Panc1 (cell line): Measurements from ENCODE around the gene FBXO9. TPM values are rescaled to one million over a fixed set of nuclear protein-coding genes. Genes with fewer than 3 reads are reported as not detected.

ENCODE experiments used
- ATAC-seq: fragments of 200-7000 bp; cut with Tn5 transposase; 2 replicates; pipeline ENCODE4 v1.9.1; 2020; ENCODE audit warnings: mild to moderate bottlenecking, moderate library complexity
- BruUV-seq: library from RNA; stranded (reverse); fragments of 400-500 nt; replicated peaks from 2 replicates; lab custom pipeline; 2021; lab: Mats Ljungman, UMichigan
- CTCF ChIA-PET: fragments of 300-600 bp; sonication (Branson Sonifier 250); formaldehyde crosslinking; loops from one replicate; lab custom pipeline; 2022; ENCODE audit warnings: antibody characterized with exemption; lab: Charles Lee
- POLR2A ChIA-PET: fragments of 300-600 bp; sonication (Branson Sonifier 250); formaldehyde crosslinking; loops from one replicate; lab custom pipeline; 2022; ENCODE audit warnings: antibody characterized with exemption; lab: Charles Lee
- DNase-seq: peaks from one replicate; pipeline ENCODE4 v3.0.0-alpha.2; 2010; ENCODE audit warnings: low read depth, low spot score
- H3K27ac ChIP-seq: 2 replicates; pipeline ENCODE4 v1.5.1; 2011; ENCODE audit warnings: mild to moderate bottlenecking, low read length, inconsistent platforms
- H3K27me3 ChIP-seq: fragments of 200-500 bp; sonication (Bioruptor generic); 2 replicates; pipeline ENCODE4 v1.6.0; 2014; ENCODE audit warnings: low read length, inconsistent platforms; ENCODE audit not compliant: control insufficient read depth, insufficient read depth
- H3K36me3 ChIP-seq: fragments of 200-500 bp; sonication (Bioruptor generic); 2 replicates; pipeline ENCODE4 v1.5.1; 2014; ENCODE audit warnings: inconsistent platforms, mild to moderate bottlenecking, low read length, moderate library complexity; ENCODE audit not compliant: control insufficient read depth, insufficient read depth
- H3K4me1 ChIP-seq: 2 replicates; pipeline ENCODE4 v1.5.1; 2011; ENCODE audit warnings: inconsistent platforms, mild to moderate bottlenecking, low read length, moderate library complexity; ENCODE audit not compliant: control insufficient read depth, insufficient read depth
- H3K4me3 ChIP-seq, 2 experiments: 2 replicates each; pipeline ENCODE4 v1.5.1; 2011 to 2012; ENCODE audit warnings: low read depth in 2 of 2, low read length in 2 of 2, mild to moderate bottlenecking in 2 of 2, inconsistent platforms in 1 of 2, moderate library complexity in 1 of 2
- H3K9me3 ChIP-seq: fragments of 200-500 bp; sonication (Bioruptor generic); 2 replicates; pipeline ENCODE4 v1.5.1; 2014; ENCODE audit warnings: low read depth, mild to moderate bottlenecking, inconsistent platforms, low read length, moderate library complexity; ENCODE audit not compliant: control insufficient read depth, insufficient read depth
- CTCF ChIP-seq: fragments of 450-650 bp; IDR thresholded peaks from 2 replicates; pipeline ENCODE4 v1.5.1; 2017; ENCODE audit warnings: mild to moderate bottlenecking
- POLR2AphosphoS5 ChIP-seq: IDR thresholded peaks from 2 replicates; pipeline ENCODE4 v1.6.1; 2012; ENCODE audit warnings: mild to moderate bottlenecking, low read depth, low read length, moderate library complexity
- REST ChIP-seq, 2 experiments: IDR thresholded peaks; 2 replicates each; pipeline ENCODE4 v1.6.1; 2011 to 2012; ENCODE audit warnings: low read depth in 2 of 2, control low read depth in 1 of 2, low read length in 1 of 2, mild to moderate bottlenecking in 1 of 2, moderate library complexity in 1 of 2; ENCODE audit not compliant: insufficient read depth in 1 of 2
- SIN3A ChIP-seq: IDR thresholded peaks from 2 replicates; pipeline ENCODE4 v1.6.1; 2012; ENCODE audit warnings: low read depth, mild to moderate bottlenecking, low read length, moderate library complexity, borderline replicate concordance; ENCODE audit not compliant: insufficient read depth
- TCF7L2 ChIP-seq: IDR thresholded peaks from 2 replicates; pipeline ENCODE4 v1.6.1; 2011; ENCODE audit warnings: mild to moderate bottlenecking, low read depth, low read length, inconsistent platforms
- in situ Hi-C: cut with HindIII; loops from 2 replicates; pipeline ENCODE4 v1.10.0; 2016; ENCODE audit warnings: low sequenced_read_pairs, low pct_unique_long_range_greater_than_20kb
- intact Hi-C: fragments of 100-400 bp; cut with micrococcal nuclease; formaldehyde crosslinking; loops from one replicate; pipeline ENCODE4 v1.10.0; 2022; ENCODE audit not compliant: unreplicated experiment
- total RNA-seq: library from RNA; stranded (reverse); gene quantifications from one replicate; pipeline ENCODE4 v1.2.1, GENCODE V29; 2021; ENCODE audit not compliant: unreplicated experiment

The FBXO9 gene
- total RNA-seq, 1 experiment from 2014 or later, result 60.0 TPM

DNA sequence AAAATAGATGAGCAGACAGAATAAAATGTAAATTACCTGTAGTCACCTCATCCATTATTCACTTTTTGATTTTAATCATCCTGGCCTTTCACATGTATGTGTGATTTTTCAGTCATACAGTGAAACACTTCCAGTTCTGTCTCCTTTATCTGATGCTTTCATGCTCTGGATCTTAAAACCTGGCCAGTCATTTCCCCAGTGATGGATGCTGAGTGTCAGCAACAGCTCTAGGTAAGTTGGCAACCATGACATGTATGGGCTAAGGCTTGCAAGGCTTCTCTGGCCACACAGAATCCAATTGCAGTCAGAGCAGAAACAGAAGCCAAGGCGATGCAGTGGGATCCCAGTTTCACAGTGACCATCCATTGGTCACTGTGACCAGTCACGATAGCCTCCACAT, 35.8 kb downstream of the FBXO9 start:
- H3K36me3 ChIP-seq, result peaks cover 14% of the 10 kb centered on the region
- H3K27me3 ChIP-seq, result no peaks in the 10 kb centered on the region
- intact Hi-C loops (no loop called here), in situ Hi-C loops (no loop called here)
- no peaks in the 10 kb centered on the region for H3K4me1 ChIP-seq
- ChIA-PET CTCF (no interaction called here), POLR2A (no interaction called here)
- DNase-seq (no peak), ATAC-seq (no peak)
- no peak overlapping the region for H3K4me3 ChIP-seq
- TF ChIP-seq SIN3A (no peak), POLR2AphosphoS5 (no peak), REST (IDR thresholded peaks at IDR 0.05; ENCODE audit: insufficient read depth in 1 of 2, low read depth in 2 of 2, low read length in 1 of 2) (no peak), TCF7L2 (no peak), CTCF (no peak)
- no peak overlapping the region for H3K27ac ChIP-seq
- H3K9me3 ChIP-seq, result no peaks in the 10 kb centered on the region
- BruUV-seq, result no TSS peak

DNA sequence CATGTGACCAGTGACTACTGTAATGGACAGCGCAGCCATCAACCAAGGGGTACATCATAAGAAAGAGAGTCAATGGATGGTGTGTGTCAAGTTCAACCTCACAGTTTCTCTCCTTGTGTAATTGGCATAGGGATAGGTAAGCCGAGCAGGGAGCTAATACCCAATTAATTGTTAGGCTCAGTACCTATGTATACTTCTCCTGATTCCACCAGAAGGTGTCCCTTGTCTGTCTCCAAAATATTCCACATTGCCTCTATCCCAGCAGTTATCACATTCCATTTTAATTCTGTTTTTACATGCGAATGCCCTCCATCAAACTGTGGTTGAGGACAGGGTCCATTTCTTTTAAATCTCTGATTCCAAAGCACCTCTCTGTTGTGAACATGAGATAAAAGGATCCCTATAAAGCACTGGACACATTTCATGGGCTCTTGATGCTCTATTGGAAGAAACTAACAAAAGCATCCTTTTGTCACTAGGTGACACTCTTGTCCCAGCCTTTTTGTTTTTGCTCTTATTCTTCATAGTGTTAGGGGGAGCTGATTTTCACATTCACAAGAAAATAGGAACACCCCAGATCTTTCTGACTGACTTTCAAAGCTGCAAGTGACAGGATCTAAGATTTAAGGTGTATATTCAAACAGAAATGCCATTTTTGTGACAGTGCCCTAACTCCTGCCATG, 38.9 kb downstream of the FBXO9 start:
- intact Hi-C loops, result loop anchor here (1.0 kb wide), 1 partner anchor 380 kb away; no protein-coding TSS in a partner anchor
- ATAC-seq, result peak; percentile 72; the same call in 1 of the 2 replicates
- POLR2A ChIA-PET, result no interaction called here

More for the DNA sequence above, 38.9 kb downstream of the FBXO9 start:
- no peaks in the 10 kb centered on the region for H3K27me3 ChIP-seq
- TF ChIP-seq REST (IDR thresholded peaks at IDR 0.05; ENCODE audit: insufficient read depth in 1 of 2, low read depth in 2 of 2, low read length in 1 of 2) (no peak), TCF7L2 (no peak), POLR2AphosphoS5 (no peak), SIN3A (no peak), CTCF (peak; percentile 52)
- BruUV-seq, result no TSS peak
- H3K4me3 ChIP-seq, result no peak overlapping the region
- in situ Hi-C loops, result no loop called here
- no peaks in the 10 kb centered on the region for H3K4me1 ChIP-seq
- no peaks in the 10 kb centered on the region for H3K9me3 ChIP-seq
- H3K36me3 ChIP-seq, result no peaks in the 10 kb centered on the region
- no peak overlapping the region for H3K27ac ChIP-seq
- peak; percentile 13 for DNase-seq
- CTCF ChIA-PET, result interaction anchor here (0.6 kb wide), 1 partner anchor 64 kb away, joined by 3 read pairs; no protein-coding TSS in a partner anchor
